MCF 10A (cell line): ENCODE data around the gene PFKFB3. TPM values are rescaled to one million over a fixed set of nuclear protein-coding genes. Genes with fewer than 3 reads are reported as not detected.
A peak's percentile ranks its signal among the peaks of the same experiment; 100 is the strongest.

Experiments used
- Bru-seq: library from RNA; stranded (reverse); fragments of 400-500 nt; gene quantifications from one replicate; lab custom pipeline; 2021; lab: Mats Ljungman, UMichigan
- BruChase-seq, 2 experiments: library from RNA; stranded (reverse); fragments of 400-500 nt; gene quantifications; one replicate each; lab custom pipeline; 2021; lab: Mats Ljungman, UMichigan
- BruUV-seq: library from RNA; stranded (reverse); fragments of 400-500 nt; replicated peaks from 2 replicates; lab custom pipeline; 2021; lab: Mats Ljungman, UMichigan
- CTCF ChIA-PET: fragments of 300-600 bp; sonication (Branson Sonifier 250); formaldehyde crosslinking; extraction: SDS; loops from one replicate; lab custom pipeline; 2021; ENCODE audit warnings: antibody characterized with exemption, inconsistent platforms; lab: Yijun Ruan, JAX
- POLR2A ChIA-PET: fragments of 300-600, 350-650 bp; sonication (Branson Sonifier 250); formaldehyde crosslinking; extraction: SDS; loops from one replicate; lab custom pipeline; 2020; ENCODE audit warnings: antibody characterized with exemption, inconsistent platforms; lab: Yijun Ruan, JAX
- DNase-seq: peaks from one replicate; pipeline ENCODE4 v3.0.0-alpha.2; 2018; ENCODE audit not compliant: unreplicated experiment
- H3K27ac Mint-ChIP-seq: one replicate; pipeline ENCODE4 v1.8.0; 2022; ENCODE audit warnings: mild to moderate bottlenecking, low read depth, mixed read lengths; ENCODE audit not compliant: unreplicated experiment
- H3K27me3 Mint-ChIP-seq: one replicate; pipeline ENCODE4 v1.8.0; 2022; ENCODE audit warnings: mixed read lengths; ENCODE audit not compliant: insufficient read depth, unreplicated experiment
- H3K36me3 Mint-ChIP-seq: one replicate; pipeline ENCODE4 v1.8.0; 2022; ENCODE audit warnings: mild to moderate bottlenecking, moderate library complexity, mixed read lengths; ENCODE audit not compliant: insufficient read depth, unreplicated experiment
- H3K4me1 Mint-ChIP-seq: one replicate; pipeline ENCODE4 v1.8.0; 2022; ENCODE audit warnings: mixed read lengths; ENCODE audit not compliant: insufficient read depth, unreplicated experiment
- H3K4me3 Mint-ChIP-seq: one replicate; pipeline ENCODE4 v1.8.0; 2022; ENCODE audit warnings: mild to moderate bottlenecking, moderate library complexity, mixed read lengths; ENCODE audit not compliant: unreplicated experiment
- H3K9me3 Mint-ChIP-seq: one replicate; pipeline ENCODE4 v1.8.0; 2022; ENCODE audit warnings: mixed read lengths; ENCODE audit not compliant: unreplicated experiment
- CTCF ChIP-seq: fragments of 200-600 bp; IDR thresholded peaks from one replicate; pipeline ENCODE4 v1.8.0; 2022; ENCODE audit warnings: antibody characterized with exemption, mild to moderate bottlenecking; ENCODE audit not compliant: unreplicated experiment
- intact Hi-C: fragments of 100-400 bp; cut with micrococcal nuclease; formaldehyde crosslinking; loops from 2 replicates; pipeline ENCODE4 v1.14.1; 2022
- long read RNA-seq: library from polyadenylated mRNA; stranded (forward); transcript quantifications from one replicate; pipeline ENCODE4 v2.0.0, GENCODE V29; 2022
- total RNA-seq: library from RNA; stranded (reverse); gene quantifications from 2 replicates; pipeline ENCODE4 v1.2.3, GENCODE V29; 2022

PFKFB3 gene
- total RNA-seq (15.8 and 17.8 TPM in 2 replicates), Bru-seq, nascent RNA (percentile 63 among the genes with signal in this experiment), BruChase-seq, experiment 1, labeled RNA remaining after a 6-hour chase (percentile 77 among the genes with signal in this experiment), BruChase-seq, experiment 2, labeled RNA remaining after a 2-hour chase (percentile 68 among the genes with signal in this experiment)
- long read RNA-seq, full-length matches to known transcripts: 8 of 16 reads
- long read RNA-seq, partial matches to known transcripts: 0 of 16 reads
- long read RNA-seq, other reads (novel, unspliced or antisense): 8 of 16 reads

GRCh38 chr10:6202684-6203330, at the start of gene PFKFB3:
PFKFB3 (plus strand) TSS chr10:6202932; CDS start chr10:6203261, 329 bp downstream.
- POLR2A ChIA-PET: interaction anchor here (0.6 to 6.9 kb wide), 15 partner anchors 11 to 760 kb away, joined by 3 to 100 read pairs (median 5); no protein-coding TSS in a partner anchor
- peak; percentile 96 for TF ChIP-seq CTCF
- H3K27ac Mint-ChIP-seq: no peak within 1 kb of the TSS
- no peaks in the 10 kb centered on the region for H3K36me3 Mint-ChIP-seq
- peak within 1 kb of the TSS; percentile 94 for H3K4me3 Mint-ChIP-seq
- H3K27me3 Mint-ChIP-seq: no peaks in the 10 kb centered on the region
- peaks cover 19% of the 10 kb centered on the region for H3K4me1 Mint-ChIP-seq
- BruUV-seq: TSS peak; percentile 54
- CTCF ChIA-PET: interaction anchor here (0.5 to 5.2 kb wide), 25 partner anchors 11 to 368 kb away, joined by 3 to 114 read pairs (median 4); no protein-coding TSS in a partner anchor
- intact Hi-C loops: loop anchor here (1.0 to 2.0 kb wide), 3 partner anchors 78 to 198 kb away; no protein-coding TSS in a partner anchor
- DNase-seq: peak; percentile 94
- no peaks in the 10 kb centered on the region for H3K9me3 Mint-ChIP-seq

DNA sequence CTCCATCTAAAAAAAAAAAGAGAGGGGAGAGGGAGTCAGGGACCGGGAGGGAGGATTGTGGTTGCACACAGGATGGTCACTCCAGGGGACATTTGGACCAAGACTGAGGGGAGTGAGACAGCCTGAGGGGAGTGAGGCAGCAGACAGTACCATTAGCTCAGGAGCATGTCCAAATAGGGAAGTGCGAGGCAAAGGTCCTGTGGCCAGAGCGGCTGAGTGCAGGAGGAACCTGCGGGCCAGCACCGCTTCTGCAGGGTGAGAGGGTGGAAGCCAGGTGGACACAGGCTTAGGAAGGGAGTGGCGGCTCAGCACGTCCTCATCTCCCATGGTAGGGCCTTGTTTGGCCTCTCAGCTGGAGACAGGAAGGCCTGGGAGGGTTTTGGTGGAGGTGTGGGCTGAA, 48.9 kb upstream of the PFKFB3 start:
- Mint-ChIP-seq H3K9me3 (no peaks in the 10 kb centered on the region), H3K27ac (no peak overlapping the region), H3K4me3 (no peak overlapping the region), H3K27me3 (no peaks in the 10 kb centered on the region), H3K4me1 (peaks cover 5% of the 10 kb centered on the region), H3K36me3 (peaks cover 12% of the 10 kb centered on the region)
- DNase-seq: no peak
- ChIA-PET POLR2A (interaction anchor here (2.1 kb wide), 1 partner anchor 9 kb away, joined by 9 read pairs; no protein-coding TSS in a partner anchor), CTCF (interaction anchor here (0.7 to 5.4 kb wide), 3 partner anchors 31 to 247 kb away, joined by 3 to 33 read pairs (median 4); no protein-coding TSS in a partner anchor)
- intact Hi-C loops: no loop called here
- no TSS peak for BruUV-seq
- no peak for TF ChIP-seq CTCF

- Mint-ChIP-seq H3K36me3 (peaks cover 12% of the 10 kb centered on the region), H3K4me1 (peaks cover 5% of the 10 kb centered on the region), H3K27ac (peak overlapping the region; percentile 66), H3K9me3 (no peaks in the 10 kb centered on the region), H3K27me3 (no peaks in the 10 kb centered on the region), H3K4me3 (no peak overlapping the region)
- intact Hi-C loops: no loop called here
- DNase-seq: no peak
- ChIA-PET POLR2A (interaction anchor here (2.1 kb wide), 1 partner anchor 9 kb away, joined by 9 read pairs; no protein-coding TSS in a partner anchor), CTCF (interaction anchor here (0.6 to 5.4 kb wide), 2 partner anchors 45 to 65 kb away, joined by 3 to 33 read pairs; no protein-coding TSS in a partner anchor)
- BruUV-seq: no TSS peak
- TF ChIP-seq CTCF: no peak
Observed at GRCh38 chr10:6154566-6154965, 48.2 kb upstream of the PFKFB3 start.

GRCh38 chr10:6158276-6158675, 44.5 kb upstream of the PFKFB3 start:
- TF ChIP-seq CTCF: no peak
- Mint-ChIP-seq H3K27me3 (no peaks in the 10 kb centered on the region), H3K27ac (peak overlapping the region; percentile 85), H3K4me1 (peaks cover 6% of the 10 kb centered on the region), H3K36me3 (peaks cover 8% of the 10 kb centered on the region), H3K9me3 (no peaks in the 10 kb centered on the region), H3K4me3 (no peak overlapping the region)
- intact Hi-C loops: no loop called here
- DNase-seq: no peak
- BruUV-seq: no TSS peak
- CTCF ChIA-PET: interaction anchor here (0.7 kb wide), 1 partner anchor 27 kb away, joined by 3 read pairs; no protein-coding TSS in a partner anchor
- POLR2A ChIA-PET: no interaction called here
